Activated CD8-positive, alpha-beta memory T cell treated with anti-CD3 and anti-CD28 coated beads, Interleukin-2, amount 50 U/mL, for 24 hours (primary cell): ENCODE data around the gene PCGF6.
"Not testable (repeated sequence)": the region's sequence is repeated elsewhere in the genome, so short reads cannot be mapped to it uniquely, and the experiment has no call there.

Experiments
- DNase-seq: peaks from one replicate; pipeline ENCODE4 v3.0.0-alpha.2; 2020; ENCODE audit errors: extremely low read depth

The PCGF6 gene

DNA sequence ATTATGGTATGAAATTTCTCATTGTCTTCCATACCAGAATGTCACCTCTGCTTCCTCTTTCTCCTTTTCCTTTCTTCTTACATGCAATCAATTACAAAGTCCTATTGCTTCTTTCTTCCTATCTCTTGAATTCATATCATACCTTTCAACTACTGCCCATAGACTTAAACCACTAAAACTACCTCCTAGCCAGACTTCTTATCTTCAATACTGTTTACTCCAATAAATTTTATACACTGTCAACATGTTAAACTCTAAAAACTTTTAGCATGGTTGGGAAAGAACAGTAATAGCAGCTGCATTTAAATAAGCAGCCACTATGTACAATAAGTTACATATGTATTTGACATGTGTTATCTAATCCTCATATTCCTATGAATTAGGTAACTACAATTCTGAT is 34.9 kb downstream of the PCGF6 start:
- DNase-seq: no peak

DNA sequence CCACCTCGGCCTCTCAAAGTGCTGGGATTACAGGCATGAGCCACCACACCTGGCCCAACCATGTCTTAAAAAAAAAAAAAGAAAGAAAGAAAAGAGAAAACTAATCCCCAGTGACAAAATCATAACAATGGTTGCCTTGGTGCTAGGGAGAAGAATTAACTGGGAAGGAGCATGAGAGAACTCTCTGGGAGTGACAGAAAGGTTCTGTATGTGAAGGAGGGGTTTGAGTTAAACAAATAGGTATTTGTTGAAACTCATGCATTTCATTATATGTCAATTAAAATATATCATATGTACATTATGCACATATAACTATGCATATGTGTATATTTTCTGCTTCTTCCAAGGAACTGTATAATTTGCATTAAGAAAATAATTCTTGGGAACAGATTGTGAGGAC is 40.7 kb downstream of the PCGF6 start:
- no peak for DNase-seq

DNA sequence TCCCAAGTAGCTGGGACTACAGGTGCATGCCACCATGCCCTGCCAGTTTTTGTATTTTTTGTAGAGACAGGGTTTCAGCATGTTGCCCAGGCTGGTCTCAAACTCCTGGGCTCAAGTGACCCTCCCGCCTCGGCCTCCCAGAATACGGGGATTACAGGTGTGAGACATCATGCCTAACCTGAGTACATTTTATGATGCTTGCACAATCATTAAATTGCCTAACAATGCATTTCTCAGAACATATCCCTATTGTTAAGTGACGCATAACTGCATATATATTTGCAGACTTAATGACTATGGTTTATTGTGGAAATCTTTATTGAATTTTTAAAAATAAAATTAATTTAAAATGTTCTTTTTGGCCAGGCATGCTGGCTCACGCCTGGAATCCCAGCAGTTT is 43.3 kb downstream of the PCGF6 start:
- DNase-seq: no peak

DNA sequence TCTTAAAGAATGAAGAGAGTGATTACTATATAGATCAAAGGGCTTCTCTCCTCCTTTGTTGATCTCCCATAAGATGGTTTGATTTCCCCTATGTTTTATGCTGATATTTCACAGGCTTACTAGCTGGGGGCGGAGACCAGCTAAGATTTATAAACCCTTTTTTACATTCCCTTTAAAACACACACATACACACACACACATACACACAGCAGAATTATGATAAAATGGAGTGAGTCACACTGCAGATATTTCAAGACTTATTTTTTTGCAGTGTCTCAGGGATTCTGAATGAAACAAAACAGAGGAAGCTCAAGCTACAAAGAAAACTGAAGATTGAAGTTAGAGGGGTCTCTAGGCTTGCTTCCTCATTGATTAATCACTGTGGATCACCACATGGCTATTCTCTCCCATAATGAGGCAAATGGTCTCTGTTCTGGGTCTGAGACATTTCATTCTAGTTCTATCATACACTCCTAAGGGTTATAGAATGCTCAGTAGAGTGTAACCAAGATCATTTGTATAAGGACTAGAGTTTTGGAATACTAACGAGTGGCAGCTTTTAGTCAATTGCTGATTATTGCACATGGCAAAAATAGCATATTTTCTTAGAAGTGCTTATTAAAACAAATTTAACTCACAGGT is 55.4 kb downstream of the PCGF6 start:
- DNase-seq: no peak

DNA sequence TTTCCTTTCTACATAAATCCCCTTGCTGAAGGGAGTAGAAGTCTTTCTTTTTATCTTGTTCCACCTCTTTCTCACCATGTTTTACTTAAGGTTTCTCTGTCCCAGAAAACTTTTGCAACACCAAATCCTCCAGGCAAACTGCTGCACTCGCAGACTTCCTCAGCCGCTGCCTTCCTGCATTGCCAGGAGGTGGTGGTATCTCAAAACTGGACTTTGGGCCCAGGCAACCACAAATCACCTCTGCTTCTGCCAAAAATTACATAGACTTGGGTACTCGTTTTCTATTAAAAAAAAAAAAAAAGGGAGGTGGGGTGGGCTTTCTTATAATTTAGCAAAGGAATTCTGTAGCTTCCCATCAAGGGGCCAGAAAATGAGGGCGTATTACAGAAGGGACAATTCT is 59.4 kb downstream of the PCGF6 start:
- DNase-seq: no peak

DNA sequence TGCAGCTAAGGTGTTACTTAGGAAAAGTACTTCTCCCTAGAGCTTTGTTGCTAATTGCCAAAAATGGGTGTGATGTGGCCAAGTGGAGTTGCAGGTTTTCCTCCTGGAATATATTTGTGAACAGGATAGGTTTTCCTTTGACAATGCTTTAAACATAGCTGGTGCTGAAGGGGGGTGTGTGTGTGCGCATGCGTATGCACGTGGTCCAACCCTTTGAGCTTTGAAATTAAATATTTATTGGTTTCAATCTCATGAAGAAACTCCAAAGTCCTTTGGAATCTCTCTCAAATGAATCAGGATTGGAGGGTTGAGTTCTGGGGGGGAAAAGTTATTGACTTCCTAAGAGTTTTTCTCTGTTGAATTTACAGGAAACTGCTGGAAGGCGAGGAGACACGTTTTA is 62.9 kb downstream of the PCGF6 start:
- DNase-seq: no peak

DNA sequence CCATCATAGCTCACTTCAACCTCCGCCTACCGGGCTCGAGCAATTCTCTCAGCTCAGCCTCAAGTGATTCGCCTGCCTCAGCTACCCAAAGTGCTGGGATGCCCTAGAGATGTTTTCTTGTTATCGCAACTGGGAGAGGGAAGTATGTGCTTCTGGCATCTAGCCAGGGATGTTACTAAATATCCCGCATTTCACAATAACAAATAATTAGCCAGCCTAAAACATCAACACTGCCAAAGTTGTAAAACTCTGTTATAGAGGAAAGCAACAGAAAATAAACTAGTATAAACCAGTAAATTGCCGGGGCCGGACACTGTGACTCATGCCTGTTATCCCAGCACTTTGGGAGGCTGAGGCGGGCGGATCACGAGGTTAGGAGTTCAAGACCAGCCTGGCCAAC is 66.8 kb downstream of the PCGF6 start:
- no peak for DNase-seq

DNA sequence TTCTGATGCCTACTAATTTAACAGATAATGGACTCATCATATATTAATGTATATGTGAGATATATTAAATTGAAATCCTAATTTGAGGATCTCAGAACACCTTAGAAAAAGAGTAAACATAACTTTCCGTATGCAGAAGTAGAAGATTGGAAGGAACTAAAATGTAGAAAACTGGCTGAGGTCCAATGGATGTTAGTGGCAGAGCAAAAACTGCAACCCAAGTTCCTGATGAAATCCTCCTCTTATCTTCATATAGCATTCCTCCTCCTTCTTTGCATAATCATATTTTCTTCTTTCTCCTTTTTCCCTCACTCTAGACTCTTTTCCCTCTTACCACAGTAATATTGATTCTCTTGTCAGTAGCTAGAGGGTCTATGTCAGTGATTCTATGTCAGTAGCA is 68.0 kb downstream of the PCGF6 start:
- DNase-seq: no peak

DNA sequence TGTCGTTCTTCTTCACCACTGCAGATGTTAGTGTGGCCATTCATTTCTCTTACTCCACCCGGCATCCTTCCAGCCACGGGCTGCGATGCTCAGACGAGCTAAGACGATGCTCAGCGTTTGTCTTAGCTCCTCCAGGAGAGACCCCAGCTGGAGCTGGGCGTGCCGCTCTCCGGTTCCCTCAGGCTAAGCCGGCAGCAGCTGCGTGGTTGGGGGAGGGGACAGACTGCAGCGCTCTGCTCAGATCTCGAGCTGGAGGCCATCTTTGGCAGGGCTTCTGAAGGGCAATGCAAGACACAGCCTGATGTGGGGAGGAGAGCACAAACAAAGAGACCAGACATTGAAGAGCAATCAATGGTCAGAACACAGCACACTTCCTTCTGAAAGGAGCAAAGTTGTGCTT is 69.2 kb downstream of the PCGF6 start:
- DNase-seq: no peak

DNA sequence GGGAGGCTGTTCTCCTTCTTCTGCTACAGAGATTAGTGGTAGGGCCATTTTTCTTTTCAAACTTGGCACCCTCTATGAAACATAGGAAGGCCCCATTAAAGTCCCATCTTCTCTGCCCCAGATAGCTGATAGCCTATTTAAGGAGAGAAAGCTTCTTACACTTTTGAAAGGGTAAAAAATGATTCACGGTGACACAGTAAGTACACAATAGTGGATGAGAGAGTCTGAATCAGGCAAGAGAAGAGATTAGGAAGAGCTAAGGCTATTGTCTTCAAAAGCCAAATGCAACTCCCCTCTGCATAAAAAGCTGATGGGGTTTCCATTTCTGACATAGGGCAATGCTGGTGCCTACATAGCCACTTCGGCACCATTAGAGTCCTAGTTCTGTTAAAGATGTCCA is 70.4 kb downstream of the PCGF6 start:
- DNase-seq: no peak

DNA sequence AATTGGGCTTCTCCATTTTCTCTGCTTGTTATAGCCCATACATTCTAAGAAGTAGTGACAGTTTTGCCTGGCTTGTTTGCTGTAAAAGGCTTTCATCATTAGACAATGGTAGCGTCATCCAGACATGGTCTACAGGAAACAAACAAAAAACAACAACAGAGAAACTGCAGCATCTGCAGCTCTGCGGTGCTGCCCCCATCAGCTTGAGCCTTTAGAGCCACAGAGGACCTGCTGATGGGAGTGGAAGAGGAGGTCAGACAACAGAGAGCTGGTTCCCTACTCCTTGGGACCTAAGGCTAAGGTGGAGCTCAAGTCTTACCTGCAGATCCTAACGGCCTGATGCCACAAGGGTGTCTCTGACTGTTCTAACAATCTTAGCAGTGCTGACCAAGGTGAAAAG is 70.9 kb downstream of the PCGF6 start:
- no peak for DNase-seq

DNA sequence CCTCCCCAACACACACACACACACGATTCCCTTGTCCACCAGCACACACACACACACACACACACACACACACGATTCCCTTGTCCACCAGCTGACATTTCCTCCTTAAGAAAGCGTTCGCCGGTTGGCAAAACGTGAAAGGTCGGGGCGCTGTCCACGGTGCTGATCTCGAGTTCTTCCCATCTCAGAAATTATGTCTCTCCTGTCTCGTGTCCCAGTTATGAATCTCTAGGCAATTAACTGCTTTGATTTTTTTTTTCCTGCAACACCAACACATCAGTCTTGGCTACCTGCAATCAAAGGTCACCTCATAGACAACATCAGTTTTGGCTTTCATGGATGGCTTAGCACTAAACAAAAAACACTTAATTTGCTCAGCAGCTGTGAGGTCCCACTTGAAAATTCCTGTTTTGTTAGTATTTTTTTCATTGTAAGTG is 72.1 kb downstream of the PCGF6 start:
- no peak for DNase-seq

DNA sequence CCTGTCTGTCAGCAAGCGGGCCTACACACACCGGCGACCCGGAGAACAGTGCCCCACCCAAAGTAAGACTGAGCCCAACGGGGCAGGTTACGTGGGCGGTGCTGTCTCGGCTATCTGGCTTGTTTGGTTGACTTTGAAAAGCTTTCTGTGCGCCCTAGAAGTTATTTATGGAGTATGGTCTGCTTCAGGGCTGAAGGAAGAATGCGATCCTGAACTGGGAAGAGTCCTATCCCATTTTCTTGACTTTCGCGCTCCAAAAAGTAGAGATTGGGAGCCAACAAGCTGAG is 72.5 kb downstream of the PCGF6 start:
- no peak for DNase-seq

DNA sequence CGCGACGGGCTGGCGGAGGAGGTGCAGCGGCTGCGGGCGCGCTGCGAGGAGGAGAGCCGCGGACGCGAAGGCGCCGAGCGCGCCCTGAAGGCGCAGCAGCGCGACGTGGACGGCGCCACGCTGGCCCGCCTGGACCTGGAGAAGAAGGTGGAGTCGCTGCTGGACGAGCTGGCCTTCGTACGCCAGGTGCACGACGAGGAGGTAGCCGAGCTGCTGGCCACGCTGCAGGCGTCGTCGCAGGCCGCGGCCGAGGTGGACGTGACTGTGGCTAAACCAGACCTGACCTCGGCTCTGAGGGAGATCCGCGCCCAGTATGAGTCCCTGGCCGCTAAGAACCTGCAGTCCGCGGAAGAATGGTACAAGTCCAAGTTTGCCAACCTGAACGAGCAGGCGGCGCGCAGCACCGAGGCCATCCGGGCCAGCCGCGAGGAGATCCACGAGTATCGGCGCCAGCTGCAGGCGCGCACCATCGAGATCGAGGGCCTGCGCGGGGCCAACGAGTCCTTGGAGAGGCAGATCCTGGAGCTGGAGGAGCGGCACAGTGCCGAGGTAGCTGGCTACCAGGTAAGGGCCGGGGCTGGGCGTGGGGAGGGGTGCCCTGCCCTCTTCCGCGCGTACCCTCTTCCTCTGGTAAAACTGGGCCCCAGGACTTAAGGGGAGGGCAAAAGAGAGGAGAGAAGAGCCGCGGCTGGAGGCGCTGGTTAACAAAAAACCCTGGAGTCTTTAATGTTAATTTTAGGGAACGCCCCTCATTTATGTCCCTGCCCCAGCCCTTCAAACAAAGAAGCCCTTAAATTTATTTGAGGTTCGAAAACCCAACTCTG is 73.0 kb downstream of the PCGF6 start:
- DNase-seq: no peak

DNA sequence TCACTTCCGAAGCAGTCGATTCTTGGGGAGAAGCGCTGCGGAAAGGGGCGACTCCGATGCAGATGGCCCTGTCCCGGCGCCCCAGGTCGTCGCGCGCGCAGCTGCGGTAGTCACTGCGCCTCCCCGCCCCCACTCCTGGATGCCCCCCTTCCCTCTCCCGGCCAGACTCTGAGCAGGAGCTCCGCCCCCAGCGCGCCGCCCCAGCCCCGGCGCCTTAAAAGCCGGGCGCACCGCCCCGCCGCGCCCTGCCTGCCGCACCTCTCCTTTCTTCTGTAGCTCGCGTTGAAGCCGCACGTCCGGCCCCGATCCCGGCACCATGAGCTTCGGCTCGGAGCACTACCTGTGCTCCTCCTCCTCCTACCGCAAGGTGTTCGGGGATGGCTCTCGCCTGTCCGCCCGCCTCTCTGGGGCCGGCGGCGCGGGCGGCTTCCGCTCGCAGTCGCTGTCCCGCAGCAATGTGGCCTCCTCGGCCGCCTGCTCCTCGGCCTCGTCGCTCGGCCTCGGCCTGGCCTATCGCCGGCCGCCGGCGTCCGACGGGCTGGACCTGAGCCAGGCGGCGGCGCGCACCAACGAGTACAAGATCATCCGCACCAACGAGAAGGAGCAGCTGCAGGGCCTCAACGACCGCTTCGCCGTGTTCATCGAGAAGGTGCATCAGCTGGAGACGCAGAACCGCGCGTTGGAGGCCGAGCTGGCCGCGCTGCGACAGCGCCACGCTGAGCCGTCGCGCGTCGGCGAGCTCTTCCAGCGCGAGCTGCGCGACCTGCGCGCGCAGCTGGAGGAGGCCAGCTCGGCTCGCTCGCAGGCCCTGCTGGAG is 73.8 kb downstream of the PCGF6 start, which contains the start of gene INA:
INA (plus strand) TSS at position 243 of the 817 bp plus-strand sequence; CDS start at position 317, 74 bp downstream.
- no peak for DNase-seq

DNA sequence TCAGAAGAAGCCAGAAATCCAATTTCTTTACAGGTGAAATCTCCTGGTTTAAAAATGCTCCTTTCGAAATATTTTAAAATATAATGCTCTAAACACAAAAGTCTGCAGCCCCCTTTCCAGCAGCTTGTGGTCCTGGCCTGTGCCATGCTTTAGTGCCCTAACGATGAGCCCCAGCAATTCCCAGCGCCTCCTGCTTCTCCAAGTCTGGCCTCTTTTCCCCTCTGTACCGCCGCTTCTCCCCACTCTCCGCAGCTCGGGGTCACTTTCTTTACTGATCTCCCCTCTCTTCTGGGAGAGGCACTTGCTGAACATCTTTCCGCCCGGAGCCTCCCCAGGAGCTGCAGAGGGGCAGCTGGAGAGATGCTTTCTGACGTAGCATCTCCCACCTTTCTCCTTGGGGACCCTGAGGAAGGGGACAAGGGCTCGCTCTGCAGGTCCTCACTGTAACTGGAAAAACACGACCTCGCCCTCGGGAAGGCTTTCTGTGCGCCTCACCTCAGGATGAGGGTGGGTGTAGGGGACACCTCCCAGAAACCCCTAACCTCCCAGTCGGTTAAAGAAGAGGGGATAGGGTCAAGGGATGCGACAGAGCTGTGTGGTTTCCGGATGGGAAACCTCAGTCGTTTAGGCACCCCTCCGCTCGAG is 74.6 kb downstream of the PCGF6 start:
- no peak for DNase-seq

DNA sequence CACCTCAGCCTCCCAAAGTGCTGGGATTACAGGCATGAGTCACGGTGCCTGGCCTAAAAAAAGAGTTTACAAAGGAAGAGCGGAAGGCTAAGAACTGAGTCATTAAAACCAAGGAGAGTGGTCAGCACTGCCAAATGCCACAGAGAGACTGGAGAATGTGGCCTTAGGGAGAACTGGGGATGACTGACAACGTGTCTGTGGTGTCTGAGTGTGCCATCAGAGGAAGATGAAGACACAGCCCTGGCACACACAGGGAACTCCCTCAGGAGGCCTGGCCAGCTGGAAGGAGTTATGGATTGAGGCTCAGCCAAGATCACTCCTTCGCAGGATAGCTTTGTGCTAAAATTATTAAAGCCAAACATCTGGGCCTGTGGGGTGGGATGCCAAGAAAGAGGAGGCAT is 77.9 kb downstream of the PCGF6 start:
- DNase-seq: no peak

DNA sequence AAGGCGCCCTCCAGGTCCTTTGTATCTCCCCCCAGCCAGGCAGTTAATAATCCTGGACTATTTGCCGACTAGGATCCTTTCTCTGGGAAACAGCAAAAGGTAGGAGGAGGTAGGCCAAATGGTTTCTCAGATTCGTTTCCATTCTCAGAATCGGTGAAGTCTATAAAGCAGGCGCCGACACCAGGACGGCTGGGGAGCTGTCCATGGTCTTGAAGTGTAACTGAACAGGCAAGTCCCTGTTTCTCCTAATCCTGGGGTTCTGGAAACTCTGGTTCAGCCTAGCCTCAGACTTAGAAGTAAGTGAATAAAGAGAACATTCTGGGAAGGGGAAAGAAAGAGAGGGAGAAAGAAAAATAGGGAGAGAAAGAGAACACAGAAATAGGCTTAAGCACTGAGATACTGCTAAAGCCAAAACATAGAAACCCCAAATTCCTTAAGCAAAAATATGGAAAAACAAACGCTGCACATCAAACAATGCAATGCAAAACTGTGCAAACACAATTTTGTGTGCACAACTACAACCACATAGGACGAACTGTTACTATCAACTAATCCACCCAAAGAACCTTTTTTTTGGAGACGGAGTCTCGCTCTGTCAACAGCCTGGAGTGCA is 85.1 kb downstream of the PCGF6 start:
- DNase-seq: no peak

DNA sequence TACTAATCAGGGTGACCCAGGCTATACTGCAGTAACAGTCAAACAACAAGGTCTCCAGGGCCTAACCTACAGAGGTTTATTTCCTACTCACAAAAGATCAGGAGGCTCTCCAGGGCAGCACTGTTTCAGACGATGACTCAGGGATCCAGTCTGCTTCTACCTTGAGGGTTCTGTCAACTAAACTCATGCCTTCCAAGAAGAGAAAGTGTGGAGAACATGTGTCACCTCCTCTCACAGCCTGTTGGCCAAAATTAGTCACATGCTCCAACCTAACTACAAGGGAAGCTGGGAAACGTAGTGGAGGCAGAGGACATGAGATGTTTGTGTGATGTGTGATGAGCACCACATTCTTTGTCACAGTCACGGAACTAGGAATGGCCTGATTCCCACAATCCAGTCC is 88.7 kb downstream of the PCGF6 start:
- no peak for DNase-seq

DNA sequence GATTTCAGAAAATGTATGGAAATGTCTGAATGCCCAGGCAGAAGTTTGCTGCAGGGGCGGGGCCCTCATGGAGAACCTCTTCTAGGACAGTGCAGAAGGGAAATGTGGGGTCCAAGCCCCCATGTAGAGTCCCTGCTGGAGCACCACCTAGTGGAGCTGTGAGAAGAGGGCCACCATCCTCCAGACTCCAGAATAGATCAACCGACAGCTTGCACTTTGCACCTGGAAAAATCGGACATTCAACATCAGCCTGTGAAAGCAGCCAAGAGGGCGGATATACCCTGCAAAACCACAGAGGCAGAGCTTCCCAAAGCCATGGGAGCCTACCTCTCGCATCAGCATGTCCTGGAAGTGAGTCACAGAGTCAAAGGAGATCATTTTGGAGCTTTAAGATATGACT is 91.0 kb downstream of the PCGF6 start:
- DNase-seq: no peak

DNA sequence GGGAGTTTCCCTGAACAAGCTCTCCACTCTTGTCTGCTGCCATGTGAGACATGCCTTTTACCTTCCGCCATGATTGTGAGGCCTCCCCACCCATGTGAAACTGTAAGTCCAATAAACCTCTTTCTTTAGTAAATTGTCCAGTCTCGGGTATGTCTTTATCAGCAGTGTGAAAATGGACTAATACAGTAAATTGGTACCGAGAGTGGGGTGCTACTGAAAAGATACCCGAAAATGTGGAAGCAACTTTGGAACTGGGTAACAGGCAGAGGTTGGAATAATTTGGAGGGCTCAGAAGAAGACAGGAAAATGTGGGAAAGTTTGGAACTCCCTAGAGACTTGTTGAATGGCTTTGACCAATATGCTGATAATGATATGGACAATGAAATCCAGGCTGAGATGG is 92.0 kb downstream of the PCGF6 start:
- not testable (repeated sequence) for DNase-seq

DNA sequence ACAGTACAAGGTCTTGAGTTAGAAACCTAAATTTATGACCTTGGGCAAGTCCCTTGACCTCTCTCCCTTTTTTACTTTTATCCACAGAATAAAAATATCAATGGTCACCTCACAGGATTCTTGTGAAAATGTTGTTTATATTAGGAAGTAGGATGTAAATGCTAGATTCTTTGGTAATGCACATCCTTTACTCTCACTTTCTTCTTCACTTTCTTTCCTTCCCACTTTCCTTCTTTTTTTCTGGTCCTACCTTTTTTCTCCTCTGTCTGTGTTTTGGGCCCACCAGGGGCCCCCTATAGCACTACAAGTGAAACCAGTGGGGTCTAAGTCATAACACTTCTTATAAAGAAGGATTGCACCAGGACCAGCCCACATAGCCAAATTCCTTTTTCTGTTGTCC is 93.1 kb downstream of the PCGF6 start:
- no peak for DNase-seq
